Skeletal muscle satellite cell (primary cell): ENCODE measurements around the gene KCTD8.

Experiments
- H3K27me3 ChIP-seq: 2 replicates; pipeline ENCODE4 v1.7.0; 2013; ENCODE audit warnings: low read length; ENCODE audit not compliant: control insufficient read depth, insufficient read depth
- H3K36me3 ChIP-seq: 2 replicates; pipeline ENCODE4 v1.7.0; 2013; ENCODE audit warnings: mild to moderate bottlenecking, control low read depth, low read length; ENCODE audit not compliant: insufficient read depth
- H3K4me1 ChIP-seq: 2 replicates; pipeline ENCODE4 v1.7.0; 2013; ENCODE audit warnings: low read length; ENCODE audit not compliant: control insufficient read depth, insufficient read depth
- H3K4me2 ChIP-seq: 2 replicates; pipeline ENCODE4 v1.7.0; 2013; ENCODE audit warnings: mild to moderate bottlenecking, low read length
- H3K4me3 ChIP-seq: 2 replicates; pipeline ENCODE4 v1.7.0; 2013; ENCODE audit warnings: low read length
- H3K9ac ChIP-seq: 2 replicates; pipeline ENCODE4 v1.7.0; 2013; ENCODE audit warnings: mild to moderate bottlenecking, low read depth, low read length, moderate library complexity
- H3K9me3 ChIP-seq: replicated peaks from 2 replicates; pipeline ENCODE4 v1.7.0; 2013; ENCODE audit warnings: mild to moderate bottlenecking, control low read depth, low read length

KCTD8 gene

DNA sequence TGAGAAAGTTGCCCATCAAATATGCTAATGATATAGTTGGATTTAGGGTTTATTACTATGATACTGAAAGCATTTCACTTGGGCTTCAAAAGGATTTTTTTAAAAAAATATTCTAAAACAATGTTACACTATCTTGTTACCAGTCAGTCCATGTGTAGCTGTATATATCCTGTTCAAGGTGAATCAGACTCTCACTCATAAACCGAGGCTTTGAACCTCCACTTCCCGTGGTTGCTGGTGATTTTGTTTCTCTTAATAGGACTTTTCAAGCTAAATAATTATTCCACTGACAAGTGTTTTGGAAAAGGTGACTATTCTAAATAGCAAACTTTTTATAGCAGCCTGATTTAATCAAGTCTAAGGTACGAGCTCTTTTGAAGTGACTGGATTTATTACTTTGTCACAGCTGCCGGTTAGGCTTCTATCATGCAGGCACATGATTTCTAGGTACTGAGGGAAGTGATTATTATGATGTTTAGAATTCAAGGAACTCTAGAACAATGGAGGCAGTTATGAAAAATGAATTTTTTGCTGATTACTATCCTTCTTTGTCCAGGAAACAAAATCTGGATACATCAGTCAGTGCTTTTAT, 287.7 kb downstream of the KCTD8 start:
- no peaks in the 10 kb centered on the region for H3K27me3 ChIP-seq
- H3K36me3 ChIP-seq, result no peaks in the 10 kb centered on the region
- no peaks in the 10 kb centered on the region for H3K9me3 ChIP-seq
- H3K4me1 ChIP-seq, result peaks cover 16% of the 10 kb centered on the region
- H3K4me2 ChIP-seq, result no peak overlapping the region
- H3K9ac ChIP-seq, result no peak overlapping the region
- H3K4me3 ChIP-seq, result no peak overlapping the region

GRCh38 chr4:44159991-44160390, 288.6 kb downstream of the KCTD8 start:
- Histone ChIP-seq H3K9me3 (no peaks in the 10 kb centered on the region), H3K9ac (no peak overlapping the region), H3K4me2 (no peak overlapping the region), H3K36me3 (no peaks in the 10 kb centered on the region), H3K27me3 (no peaks in the 10 kb centered on the region), H3K4me1 (peaks cover 16% of the 10 kb centered on the region), H3K4me3 (no peak overlapping the region)

GRCh38 chr4:44157611-44158277, 290.9 kb downstream of the KCTD8 start:
- peak overlapping the region; percentile 59 for H3K4me2 ChIP-seq
- H3K9me3 ChIP-seq, result no peaks in the 10 kb centered on the region
- no peaks in the 10 kb centered on the region for H3K36me3 ChIP-seq
- peaks cover 21% of the 10 kb centered on the region for H3K4me1 ChIP-seq
- H3K9ac ChIP-seq, result no peak overlapping the region
- H3K4me3 ChIP-seq, result no peak overlapping the region
- H3K27me3 ChIP-seq, result no peaks in the 10 kb centered on the region

DNA sequence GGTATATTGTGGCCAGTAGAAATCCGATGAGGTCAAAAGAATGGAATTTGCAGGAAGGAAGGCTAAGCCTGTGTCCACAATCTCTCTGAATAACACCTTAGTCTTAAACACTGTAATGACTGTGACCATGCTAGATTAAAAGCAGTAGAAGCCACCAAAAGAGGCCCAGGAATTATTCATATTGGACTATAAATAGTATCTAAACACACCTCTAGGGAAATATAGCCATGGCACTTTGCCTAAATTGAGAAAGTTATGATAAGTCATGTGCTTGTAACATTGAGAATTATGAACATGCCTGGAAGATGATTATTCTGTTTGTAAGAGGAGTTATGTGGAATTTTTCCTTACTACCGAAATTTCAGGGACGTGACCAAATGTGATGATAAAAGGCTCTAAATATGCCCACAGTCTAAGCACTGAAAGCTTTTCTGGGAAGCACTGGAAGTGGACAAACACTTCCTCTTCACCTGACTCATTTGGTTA, 298.5 kb downstream of the KCTD8 start:
- no peaks in the 10 kb centered on the region for H3K9me3 ChIP-seq
- no peak overlapping the region for H3K4me3 ChIP-seq
- H3K9ac ChIP-seq, result peak overlapping the region; percentile 49
- H3K4me2 ChIP-seq, result peak overlapping the region; percentile 46
- H3K36me3 ChIP-seq, result no peaks in the 10 kb centered on the region
- H3K27me3 ChIP-seq, result no peaks in the 10 kb centered on the region
- peaks cover 73% of the 10 kb centered on the region for H3K4me1 ChIP-seq

DNA sequence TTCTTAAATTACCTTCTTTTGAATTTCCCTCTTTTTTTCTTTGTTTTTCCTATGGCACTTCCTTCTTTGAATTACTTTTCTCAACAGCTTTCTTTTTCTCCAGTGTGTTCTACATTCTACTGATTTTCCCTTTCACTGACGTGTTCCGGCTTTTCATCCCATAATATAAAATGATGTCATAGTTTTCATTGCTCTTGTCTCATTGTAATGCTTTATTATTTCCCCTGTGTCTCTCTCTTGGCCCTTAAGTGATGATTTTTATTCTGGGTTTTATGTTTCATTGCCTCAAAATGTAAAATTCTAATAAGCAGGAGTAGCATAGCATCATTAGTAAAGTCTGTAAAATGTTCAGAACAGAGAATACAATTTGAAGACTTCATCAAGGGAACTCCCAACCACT, 299.3 kb downstream of the KCTD8 start:
- Histone ChIP-seq H3K4me2 (no peak overlapping the region), H3K4me3 (no peak overlapping the region), H3K9me3 (no peaks in the 10 kb centered on the region), H3K9ac (peak overlapping the region; percentile 49), H3K4me1 (peaks cover 81% of the 10 kb centered on the region), H3K27me3 (no peaks in the 10 kb centered on the region), H3K36me3 (no peaks in the 10 kb centered on the region)

DNA sequence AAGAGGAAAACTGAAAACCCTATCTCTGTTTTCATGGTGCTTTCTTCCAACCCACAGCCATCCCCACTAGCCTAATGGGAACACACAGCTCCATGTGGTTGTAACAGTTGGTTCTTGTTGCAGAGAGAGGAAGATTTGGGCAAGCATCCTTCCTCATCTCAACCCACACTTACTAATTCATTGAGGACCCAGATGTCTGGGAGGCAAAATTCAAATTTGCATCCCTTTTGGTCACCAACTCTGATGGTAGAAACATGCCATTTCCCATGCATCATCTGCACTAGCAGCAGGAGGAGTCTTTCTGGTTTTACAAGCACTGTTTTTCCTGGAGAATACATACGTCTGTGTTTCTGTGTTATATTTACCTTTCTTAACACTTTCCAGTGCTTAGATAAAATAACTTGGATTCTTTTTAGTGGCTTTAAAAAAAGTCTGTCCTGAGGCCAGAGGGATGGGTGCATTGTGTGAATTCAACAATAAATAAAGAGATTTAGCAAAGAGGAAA, 301.0 kb downstream of the KCTD8 start:
- H3K9ac ChIP-seq, result peak overlapping the region; percentile 20
- no peak overlapping the region for H3K4me2 ChIP-seq
- no peaks in the 10 kb centered on the region for H3K27me3 ChIP-seq
- peaks cover 80% of the 10 kb centered on the region for H3K4me1 ChIP-seq
- H3K4me3 ChIP-seq, result no peak overlapping the region
- H3K9me3 ChIP-seq, result no peaks in the 10 kb centered on the region
- H3K36me3 ChIP-seq, result no peaks in the 10 kb centered on the region

GRCh38 chr4:44146516-44146915, 302.1 kb downstream of the KCTD8 start:
- no peaks in the 10 kb centered on the region for H3K27me3 ChIP-seq
- no peak overlapping the region for H3K4me2 ChIP-seq
- H3K9ac ChIP-seq, result no peak overlapping the region
- no peaks in the 10 kb centered on the region for H3K36me3 ChIP-seq
- peaks cover 69% of the 10 kb centered on the region for H3K4me1 ChIP-seq
- H3K4me3 ChIP-seq, result no peak overlapping the region
- H3K9me3 ChIP-seq, result no peaks in the 10 kb centered on the region

DNA sequence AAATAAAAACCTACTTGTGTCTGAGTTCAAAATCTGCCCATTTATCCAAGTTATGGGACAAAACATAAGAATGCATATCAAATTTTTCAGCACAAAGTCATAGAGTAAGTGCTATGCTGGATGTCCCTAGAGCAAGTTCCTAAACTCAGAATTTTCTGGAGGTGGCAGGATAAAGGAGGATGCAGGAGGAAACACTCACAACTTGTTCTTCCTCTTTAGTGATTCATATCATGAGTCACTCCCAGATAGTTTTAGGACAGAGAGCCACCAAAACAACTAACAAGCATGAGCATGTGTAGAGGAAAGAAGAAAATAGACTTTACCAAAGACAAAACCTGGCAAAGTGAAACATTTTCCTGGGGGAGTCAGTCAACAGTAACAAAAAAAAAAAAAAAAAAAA, 302.7 kb downstream of the KCTD8 start:
- H3K4me2 ChIP-seq, result no peak overlapping the region
- H3K4me3 ChIP-seq, result no peak overlapping the region
- H3K9me3 ChIP-seq, result no peaks in the 10 kb centered on the region
- H3K27me3 ChIP-seq, result no peaks in the 10 kb centered on the region
- peaks cover 63% of the 10 kb centered on the region for H3K4me1 ChIP-seq
- no peak overlapping the region for H3K9ac ChIP-seq
- H3K36me3 ChIP-seq, result no peaks in the 10 kb centered on the region

- Histone ChIP-seq H3K4me2 (no peak overlapping the region), H3K4me1 (peaks cover 13% of the 10 kb centered on the region), H3K27me3 (no peaks in the 10 kb centered on the region), H3K36me3 (no peaks in the 10 kb centered on the region), H3K9me3 (no peaks in the 10 kb centered on the region), H3K9ac (no peak overlapping the region), H3K4me3 (no peak overlapping the region)
These were observed 316.1 kb downstream of the KCTD8 start for GRCh38 chr4:44132526-44132925.
